GM12891 (cell line): ENCODE results near the gene TFR2.

Source experiments
- PAX5 ChIP-seq: IDR thresholded peaks from 2 replicates; pipeline ENCODE4 v1.6.1; 2011; ENCODE audit warnings: low read length, moderate library complexity, mild to moderate bottlenecking; ENCODE audit not compliant: insufficient read depth, severe bottlenecking
- POLR2A ChIP-seq: IDR thresholded peaks from 2 replicates; pipeline ENCODE4 v1.6.1; 2011; ENCODE audit warnings: low read depth, low read length, control low read depth
- POLR2AphosphoS5 ChIP-seq: IDR thresholded peaks from 2 replicates; pipeline ENCODE4 v1.6.1; 2011; ENCODE audit warnings: low read depth, low read length, control low read depth
- POU2F2 ChIP-seq: IDR thresholded peaks from 2 replicates; pipeline ENCODE4 v1.6.1; 2011; ENCODE audit warnings: low read depth, mild to moderate bottlenecking, control low read depth, low read length, moderate library complexity
- SPI1 ChIP-seq: IDR thresholded peaks from 2 replicates; pipeline ENCODE4 v1.6.1; 2011; ENCODE audit warnings: low read depth, low read length, control low read depth
- TAF1 ChIP-seq: IDR thresholded peaks from 2 replicates; pipeline ENCODE4 v1.6.1; 2011; ENCODE audit warnings: low read depth, low read length, control low read depth

- TF ChIP-seq TAF1 (no peak), POLR2A (no peak), POLR2AphosphoS5 (no peak), POU2F2 (no peak), SPI1 (no peak), PAX5 (no peak)
These were observed 17.2 kb downstream of the TFR2 start for GRCh38 chr7:100623951-100624824.
